GM19395 (cell line): ENCODE results near the gene SLC39A1.

ENCODE experiments used
- ATAC-seq: cut with Tn5 transposase; IDR thresholded peaks from one replicate; pipeline ENCODE4 v1.9.1; 2021; ENCODE audit warnings: mild to moderate bottlenecking, moderate library complexity; ENCODE audit not compliant: unreplicated experiment

SLC39A1 gene

GRCh38 chr1:153953859-153954365 lies 9.4 kb downstream of the SLC39A1 start:
- ATAC-seq: no peak

- ATAC-seq: no peak
These were observed 11.5 kb downstream of the SLC39A1 start for GRCh38 chr1:153951801-153952200.

- ATAC-seq: no peak
These were observed 12.2 kb downstream of the SLC39A1 start for GRCh38 chr1:153951183-153951582.

GRCh38 chr1:153946622-153947241 lies 16.6 kb downstream of the SLC39A1 start, which contains the start of gene DENND4B:
Gene DENND4B (minus strand): TSS chr1:153946718. CDS start chr1:153944374, 2,344 bp downstream.
- peak; percentile 62 for ATAC-seq

GRCh38 chr1:153945795-153946621 lies 17.3 kb downstream of the SLC39A1 start:
- peak; percentile 71 for ATAC-seq

GRCh38 chr1:153945131-153945794 lies 18.1 kb downstream of the SLC39A1 start:
- ATAC-seq: peak; percentile 40

- no peak for ATAC-seq
These were observed 18.6 kb downstream of the SLC39A1 start for GRCh38 chr1:153944827-153945117.

GRCh38 chr1:153944005-153944826 lies 19.1 kb downstream of the SLC39A1 start:
- ATAC-seq: no peak

- ATAC-seq: no peak
These were observed 20.4 kb downstream of the SLC39A1 start for GRCh38 chr1:153942766-153943549.

- ATAC-seq: no peak
These were observed 21.3 kb downstream of the SLC39A1 start for GRCh38 chr1:153941826-153942725.

GRCh38 chr1:153940756-153941155 lies 22.6 kb downstream of the SLC39A1 start:
- ATAC-seq: no peak

GRCh38 chr1:153939476-153939875 lies 23.9 kb downstream of the SLC39A1 start:
- ATAC-seq: no peak

- no peak for ATAC-seq
These were observed 24.3 kb downstream of the SLC39A1 start for GRCh38 chr1:153938996-153939395.

GRCh38 chr1:153937331-153937730 lies 26.0 kb downstream of the SLC39A1 start:
- ATAC-seq: no peak

GRCh38 chr1:153936011-153936802 lies 27.1 kb downstream of the SLC39A1 start:
- no peak for ATAC-seq

GRCh38 chr1:153934746-153935145 lies 28.6 kb downstream of the SLC39A1 start:
- no peak for ATAC-seq

- no peak for ATAC-seq
These were observed 29.4 kb downstream of the SLC39A1 start for GRCh38 chr1:153933955-153934354.

GRCh38 chr1:153933430-153933829 lies 29.9 kb downstream of the SLC39A1 start:
- ATAC-seq: no peak
